NK-92 (cell line): Measurements from ENCODE around the gene WDR4.
"Not testable (repeated sequence)": the region's sequence is repeated elsewhere in the genome, so short reads cannot be mapped to it uniquely, and the experiment has no call there.

Experiments used
- DNase-seq: peaks from one replicate; lab custom pipeline; 2025; ENCODE audit not compliant: unreplicated experiment; lab: John Stamatoyannopoulos, UW

The WDR4 gene

DNA sequence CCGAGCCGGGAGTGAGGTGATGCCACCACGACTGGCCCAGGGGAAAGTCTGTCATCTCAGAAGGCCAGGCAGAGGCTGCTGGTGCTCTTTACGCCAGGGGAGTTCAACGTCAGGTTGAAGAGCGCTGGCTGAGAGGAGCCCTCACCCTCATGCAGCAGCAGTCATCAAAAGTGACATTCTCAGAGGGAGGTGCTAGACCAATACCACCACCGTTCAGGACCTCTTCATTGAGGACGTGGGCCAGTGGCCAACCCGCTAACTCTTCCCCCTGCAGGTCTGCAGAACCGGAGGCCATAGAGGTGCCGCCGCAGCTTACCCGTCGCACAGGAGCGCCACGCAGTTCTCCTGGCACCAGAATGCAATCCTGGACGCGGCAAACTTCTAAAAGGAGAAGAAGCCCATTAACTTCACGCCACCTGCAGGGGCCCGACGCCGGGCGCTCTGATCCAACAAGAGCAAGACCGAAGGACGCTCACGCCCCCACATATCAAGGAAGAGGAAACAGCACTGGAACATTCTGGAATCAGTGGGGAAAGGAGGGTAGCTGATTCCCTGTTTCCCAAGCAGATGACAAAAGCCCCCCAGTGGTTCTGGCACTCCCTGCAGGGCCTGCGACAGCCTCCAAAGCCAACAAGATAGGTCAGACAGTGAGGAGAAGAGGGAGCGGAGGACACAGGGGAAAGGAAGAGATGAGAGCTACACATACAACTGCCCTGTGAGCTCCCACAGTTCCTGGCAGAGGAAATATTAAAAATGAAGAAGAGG, 24.9 kb downstream of the WDR4 start:
- DNase-seq: no peak

DNA sequence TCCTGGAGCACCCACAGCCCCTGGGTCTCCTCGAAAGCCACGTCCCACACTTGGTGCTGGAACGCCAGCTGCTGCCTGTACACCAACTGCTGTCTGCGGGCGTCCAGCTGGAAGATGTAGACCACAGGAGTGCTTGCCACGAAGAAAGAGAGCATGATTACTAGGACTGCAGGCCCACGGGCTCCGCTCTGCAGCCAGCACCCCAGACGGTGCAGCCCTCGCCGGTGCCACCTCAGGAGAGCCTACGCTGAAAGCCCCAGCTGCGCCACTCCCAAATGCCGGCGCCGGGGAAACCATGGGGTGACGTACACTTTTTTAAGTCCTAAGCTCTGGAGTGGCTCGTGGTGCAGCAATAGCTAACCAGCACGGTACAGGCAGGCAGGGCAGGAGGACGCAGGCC, 25.7 kb downstream of the WDR4 start:
- no peak for DNase-seq

DNA sequence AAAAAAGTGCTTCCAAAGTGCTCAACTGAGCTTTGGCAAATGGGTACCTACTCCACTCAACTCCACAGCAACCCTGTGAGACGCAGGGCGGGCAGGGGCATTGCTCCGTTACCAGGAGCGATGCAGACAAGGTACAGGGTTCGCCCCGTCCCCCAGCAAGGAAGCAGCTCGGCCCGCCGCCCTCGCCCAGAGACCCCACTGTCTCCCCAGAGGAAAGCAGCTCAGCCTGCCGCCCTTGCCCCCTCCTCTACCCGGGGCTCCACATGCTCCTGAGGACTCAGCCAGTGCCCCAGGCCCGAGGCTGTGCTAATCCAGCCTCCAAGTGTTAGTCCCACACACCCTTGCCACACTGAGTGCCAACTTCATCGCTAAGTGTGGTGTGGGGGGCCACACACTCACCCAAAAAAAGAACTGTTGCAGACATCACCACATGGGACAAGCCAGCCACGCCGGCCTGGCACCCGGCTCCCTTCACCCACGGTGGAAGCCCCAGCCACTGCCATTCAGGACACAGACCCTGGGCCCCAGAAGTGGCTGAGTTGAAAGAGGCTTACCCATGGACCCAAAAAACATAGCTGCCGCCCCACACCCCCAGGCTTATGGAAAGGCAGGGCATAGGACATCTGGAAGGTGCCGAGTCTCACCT, 26.3 kb downstream of the WDR4 start:
- no peak for DNase-seq

DNA sequence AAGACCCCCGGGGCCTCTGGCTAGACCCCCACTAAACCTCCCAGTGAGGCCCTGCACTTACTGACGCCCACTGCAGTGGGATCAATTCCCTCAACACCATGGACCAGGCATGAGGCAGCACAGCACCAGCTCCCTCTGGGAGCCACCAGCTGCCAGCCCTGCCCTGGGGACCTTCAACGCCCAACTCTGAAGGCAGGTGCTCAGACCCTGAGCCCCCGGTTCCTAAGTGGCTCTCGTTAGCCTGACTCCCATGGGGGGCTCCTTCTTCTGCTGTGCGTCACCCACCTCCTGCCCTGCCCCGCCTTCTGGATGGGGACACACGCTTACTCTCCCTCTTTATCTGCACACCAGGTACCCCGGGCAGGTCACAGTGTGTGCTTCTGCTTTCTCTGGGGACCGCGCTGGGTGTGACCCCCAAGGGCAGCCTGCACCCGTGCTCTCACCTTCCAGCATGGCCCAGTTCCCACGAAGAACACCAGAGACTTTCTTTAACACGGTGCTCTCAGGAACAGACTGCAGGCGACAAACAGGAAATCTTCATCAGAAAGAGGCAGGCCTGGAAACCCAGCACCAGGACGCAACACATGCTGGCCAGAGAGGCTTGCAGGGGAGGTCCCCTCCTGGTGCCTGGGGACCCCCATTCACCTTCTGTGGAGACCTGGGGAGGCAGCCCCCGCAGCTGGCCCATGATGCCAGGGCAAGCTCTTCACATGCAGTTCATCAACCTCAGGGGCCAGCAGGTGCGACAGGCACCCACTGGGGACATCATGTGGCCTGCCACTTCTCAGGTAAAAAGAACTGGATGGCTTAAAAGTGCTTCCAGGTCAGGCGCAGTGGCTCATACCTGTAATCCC, 27.3 kb downstream of the WDR4 start:
- DNase-seq: no peak

DNA sequence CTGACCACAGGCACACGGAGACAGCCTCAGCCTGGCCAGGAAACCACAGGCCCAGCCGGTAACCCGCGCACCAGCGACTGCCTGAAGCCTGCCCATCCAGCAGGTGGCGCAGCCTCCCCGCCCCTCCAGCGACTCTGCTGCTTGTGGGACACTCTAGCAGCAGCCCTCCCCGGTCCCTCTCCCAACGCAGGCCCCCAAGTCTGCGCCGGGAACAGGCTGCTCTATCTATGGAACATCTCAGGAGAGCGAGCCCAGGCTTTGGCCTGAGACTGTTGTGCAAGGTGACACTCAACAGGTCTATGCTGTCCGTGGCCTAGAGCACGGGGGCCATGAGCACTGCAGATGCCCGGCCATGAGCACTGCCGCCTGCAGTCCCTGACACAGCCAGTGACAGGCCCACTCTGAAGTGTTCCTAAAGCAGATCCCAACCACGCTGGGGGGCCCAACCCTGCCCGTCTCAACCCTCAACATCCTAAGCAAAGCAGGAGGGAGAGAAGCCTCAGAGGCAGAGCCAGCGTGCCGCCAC, 28.4 kb downstream of the WDR4 start:
- no peak for DNase-seq

DNA sequence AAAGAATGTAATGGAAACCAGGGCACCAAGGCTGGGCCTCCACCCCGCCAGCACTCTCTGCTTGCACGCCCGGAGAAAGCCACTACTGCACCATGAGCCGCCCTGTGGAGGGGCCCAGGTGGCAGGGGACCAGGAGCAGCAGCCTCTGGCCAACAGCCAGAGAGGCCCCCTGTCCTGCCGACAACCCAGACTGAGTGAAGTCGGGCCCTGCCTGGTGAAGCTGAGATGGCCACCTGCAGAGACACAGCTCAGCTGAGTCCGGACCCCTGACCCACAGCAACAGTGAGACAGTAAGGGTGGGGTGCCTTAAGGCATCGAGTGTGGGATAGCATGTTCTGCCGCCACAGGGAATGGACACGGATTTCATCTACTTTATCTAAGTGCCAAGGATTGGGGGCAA, 28.9 kb downstream of the WDR4 start:
- DNase-seq: no peak

DNA sequence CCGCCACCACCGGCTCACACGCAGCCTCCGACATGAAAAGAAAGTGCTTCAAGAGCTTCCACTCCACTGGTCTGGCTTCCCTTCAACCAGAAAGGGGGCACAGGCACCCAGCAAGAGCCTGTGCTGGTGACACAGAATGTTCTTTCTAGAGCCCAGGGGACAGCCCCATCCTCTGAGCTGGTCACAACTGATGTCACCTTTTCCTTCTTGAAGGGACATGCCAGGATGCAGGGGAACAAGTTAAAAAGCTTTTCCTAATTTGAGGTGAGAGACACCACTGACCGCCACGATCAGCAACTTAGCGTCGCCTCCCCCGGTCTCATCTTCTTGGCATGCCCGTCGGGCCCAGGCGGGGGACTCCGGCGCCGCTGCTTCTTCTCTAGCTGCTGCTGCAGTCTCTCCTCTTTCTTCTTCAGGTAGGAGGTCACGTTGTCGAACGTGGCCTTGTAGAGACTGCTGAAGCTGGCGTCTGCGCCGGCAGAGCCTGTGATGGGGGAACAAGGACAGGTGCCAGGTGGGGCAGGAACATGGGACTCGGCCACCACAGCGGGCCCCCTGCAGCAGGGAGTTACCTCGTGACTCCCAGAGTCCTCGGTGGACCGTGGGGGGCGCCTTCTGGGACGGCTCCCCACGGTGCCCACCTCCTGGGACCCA, 29.5 kb downstream of the WDR4 start:
- DNase-seq: no peak

DNA sequence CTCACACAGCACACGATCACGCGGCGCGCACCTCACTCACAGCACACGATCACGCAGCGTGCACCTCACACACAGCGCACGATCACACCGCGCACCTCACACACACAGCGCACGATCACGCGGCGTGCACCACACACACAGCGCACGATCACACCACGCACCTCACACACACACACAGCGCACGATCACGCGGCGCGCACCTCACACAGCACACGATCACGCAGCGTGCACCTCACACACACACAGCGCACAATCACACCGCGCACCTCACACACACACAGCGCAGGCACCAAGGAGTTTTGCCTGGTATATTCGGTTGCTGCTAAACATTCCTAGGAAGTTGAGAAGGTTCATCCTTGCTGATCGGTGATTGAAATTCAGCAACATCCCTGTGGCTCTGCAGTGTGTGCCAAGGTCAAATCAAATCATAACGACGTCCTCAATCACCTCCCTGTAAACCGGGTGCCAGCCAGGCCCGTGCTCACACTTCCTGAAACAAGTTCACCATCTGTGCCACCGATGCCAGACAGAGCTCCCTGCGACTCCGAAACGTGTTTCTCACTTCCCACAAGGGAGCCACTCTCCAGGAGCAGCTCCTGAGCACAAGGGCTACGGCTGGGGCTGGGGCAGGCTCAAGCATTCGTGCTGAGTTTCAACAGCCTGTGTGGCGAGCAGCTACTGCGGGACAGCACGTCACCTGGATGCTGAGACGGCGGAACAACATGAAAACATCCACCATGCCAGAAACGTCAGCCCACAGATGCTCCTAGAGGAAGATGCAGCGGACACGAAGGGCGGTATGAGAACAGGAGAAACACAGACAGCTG, 30.2 kb downstream of the WDR4 start:
- no peak for DNase-seq

DNA sequence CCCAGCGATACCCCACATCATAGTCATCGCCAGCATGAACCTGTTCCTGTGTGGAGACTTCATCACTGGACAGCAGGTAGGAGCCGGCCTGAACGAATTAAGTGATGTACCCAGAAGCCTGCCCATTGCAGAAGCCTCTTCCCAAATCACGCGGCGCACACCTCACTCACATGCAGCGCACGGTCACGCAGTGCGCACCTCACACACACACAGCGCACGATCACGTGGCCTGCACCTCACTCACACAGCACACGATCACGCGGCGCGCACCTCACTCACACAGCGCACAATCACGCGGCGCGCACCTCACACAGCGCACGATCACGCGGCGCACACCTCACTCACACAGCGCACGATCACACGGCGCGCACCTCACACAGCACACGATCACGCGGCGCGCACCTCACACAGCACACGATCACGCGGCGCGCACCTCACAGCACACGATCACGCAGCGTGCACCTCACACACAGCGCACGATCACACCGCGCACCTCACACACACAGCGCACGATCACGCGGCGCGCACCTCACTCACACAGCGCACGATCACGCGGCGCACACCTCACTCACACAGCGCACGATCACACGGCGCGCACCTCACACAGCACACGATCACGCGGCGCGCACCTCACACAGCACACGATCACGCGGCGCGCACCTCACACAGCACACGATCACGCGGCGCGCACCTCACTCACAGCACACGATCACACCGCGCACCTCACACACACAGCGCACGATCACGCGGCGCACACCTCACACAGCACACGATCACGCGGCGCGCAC, 31.0 kb downstream of the WDR4 start:
- DNase-seq: not testable (repeated sequence)

DNA sequence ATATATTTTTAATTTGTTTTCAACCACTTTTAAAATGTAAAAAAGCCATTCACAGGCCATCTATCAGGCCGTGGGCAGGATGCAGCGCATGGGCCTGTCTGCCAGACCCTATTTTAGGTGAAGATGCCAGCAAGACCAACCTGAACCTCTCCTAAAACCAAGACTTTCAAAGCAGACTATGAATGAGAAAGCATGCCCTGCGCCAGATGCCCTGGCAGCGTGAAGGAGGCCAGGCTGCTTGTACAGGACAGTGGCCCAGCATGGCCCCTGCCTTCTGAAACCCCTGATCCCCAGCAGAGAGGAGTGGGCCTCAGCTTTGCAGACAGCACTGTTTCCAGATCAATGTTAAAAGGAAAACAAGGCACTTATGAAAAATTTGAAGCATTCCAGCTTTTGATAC, 31.6 kb downstream of the WDR4 start:
- DNase-seq: no peak

DNA sequence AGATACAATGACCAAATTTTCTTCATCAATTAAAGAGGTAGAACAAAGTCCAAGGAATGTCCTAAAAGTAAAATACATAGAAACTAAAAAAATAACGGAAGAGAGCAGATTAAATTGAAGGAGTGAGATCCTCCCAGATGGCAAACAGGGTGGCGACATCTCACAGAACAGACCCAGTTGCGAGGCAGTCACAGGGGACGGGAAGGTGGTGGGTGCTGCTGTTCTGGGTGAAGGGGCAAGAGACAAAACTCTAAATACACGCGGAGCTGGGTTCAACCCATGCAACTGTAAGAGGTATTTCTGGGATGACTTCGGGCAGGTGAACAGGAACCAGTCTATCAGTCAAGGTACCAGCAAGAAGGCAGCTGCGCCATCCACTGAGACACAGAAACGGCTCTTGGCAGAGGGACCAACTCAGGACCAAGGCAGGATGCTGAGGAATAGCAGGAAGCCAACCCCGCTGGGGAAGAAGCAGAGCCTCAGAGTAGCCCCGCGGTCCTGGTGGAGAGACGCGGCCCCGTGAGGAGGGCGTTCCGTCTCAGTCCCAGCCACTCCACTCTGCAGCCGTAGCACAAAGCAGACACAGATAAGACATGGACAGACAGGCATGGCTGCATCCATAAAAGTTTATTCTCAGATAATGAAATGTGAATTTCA, 32.2 kb downstream of the WDR4 start:
- DNase-seq: no peak

DNA sequence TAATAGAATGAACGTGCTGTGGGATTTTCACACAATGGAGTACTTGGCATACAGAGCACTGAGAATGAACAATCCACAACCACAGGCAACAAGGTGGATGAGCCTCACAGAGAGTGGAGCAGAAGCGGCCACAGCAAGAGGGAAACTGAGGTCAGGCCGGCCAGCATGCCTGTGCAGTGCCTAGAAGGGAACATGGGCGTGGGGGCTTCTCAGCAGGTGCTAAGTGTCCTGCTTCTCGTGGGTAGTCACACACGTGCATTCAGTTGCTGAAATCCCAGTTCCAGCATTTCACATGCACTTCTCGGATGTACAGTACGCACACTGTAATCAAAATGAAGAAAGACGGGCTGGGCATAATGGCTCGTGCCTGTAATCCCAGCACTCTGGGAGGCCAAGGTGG, 33.1 kb downstream of the WDR4 start:
- no peak for DNase-seq

DNA sequence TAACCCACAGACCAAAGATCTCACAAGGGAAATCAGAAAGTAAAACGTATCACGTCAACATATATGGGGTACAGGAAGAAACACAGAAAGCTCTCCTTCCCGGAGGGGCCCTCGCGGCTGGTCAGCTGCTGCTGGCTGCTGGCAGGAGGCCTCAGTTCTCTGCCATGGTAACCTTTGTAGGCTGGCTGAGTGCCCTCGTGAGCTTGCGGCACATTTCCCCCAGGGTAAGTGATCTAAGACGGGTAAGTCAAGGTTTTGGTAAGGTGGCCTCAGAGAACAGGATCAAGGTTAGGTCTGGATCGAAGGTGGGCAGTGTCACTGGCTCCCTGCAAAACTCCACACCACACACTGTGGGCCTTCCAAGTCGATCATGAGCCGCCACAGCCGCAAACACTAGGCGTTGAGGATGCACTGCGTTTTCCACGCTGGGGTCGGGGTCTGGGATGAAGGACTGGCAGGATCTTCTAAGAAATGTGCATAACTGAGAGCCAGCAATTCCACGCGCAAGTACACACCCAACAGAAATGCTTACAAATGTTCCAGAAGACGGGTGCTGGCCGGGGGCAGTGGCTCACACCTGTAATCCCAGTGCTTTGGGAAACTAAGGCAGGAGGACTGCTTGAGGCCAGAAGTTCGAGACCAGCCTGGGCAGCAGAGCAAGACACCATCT, 33.9 kb downstream of the WDR4 start:
- no peak for DNase-seq

DNA sequence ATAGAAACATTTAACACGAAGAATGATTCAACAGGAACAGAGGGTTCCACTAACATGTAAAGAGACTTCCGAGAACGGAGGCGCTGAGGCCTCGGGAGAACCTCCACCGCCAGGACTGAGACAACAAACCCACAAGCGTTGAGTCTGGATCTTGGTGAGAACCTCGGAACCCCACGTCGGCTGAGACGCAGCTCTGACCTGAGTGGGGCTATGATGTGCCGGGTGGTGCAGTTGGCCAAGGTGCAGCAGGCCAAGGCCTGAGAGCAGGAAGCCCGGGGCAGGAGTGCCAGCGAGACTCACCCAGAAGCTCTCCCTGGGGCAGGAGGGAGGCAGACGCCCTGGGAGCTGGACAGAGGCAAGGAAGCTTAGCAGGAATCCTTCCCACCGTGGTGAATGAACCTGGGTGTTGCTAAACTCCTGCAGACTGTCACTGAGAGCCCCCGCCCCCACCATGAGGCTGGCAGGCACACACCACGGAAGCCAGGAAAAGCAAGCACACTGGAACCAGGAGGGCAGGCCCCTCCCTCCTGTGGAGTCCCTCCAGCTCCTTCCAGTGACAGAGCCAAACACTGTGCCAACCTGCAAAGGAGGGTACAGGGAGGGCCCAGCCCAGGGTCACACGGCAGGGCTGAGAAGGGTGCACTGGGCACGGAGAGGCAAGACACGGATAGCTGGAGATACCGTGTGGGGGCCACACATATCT, 34.8 kb downstream of the WDR4 start:
- DNase-seq: no peak

DNA sequence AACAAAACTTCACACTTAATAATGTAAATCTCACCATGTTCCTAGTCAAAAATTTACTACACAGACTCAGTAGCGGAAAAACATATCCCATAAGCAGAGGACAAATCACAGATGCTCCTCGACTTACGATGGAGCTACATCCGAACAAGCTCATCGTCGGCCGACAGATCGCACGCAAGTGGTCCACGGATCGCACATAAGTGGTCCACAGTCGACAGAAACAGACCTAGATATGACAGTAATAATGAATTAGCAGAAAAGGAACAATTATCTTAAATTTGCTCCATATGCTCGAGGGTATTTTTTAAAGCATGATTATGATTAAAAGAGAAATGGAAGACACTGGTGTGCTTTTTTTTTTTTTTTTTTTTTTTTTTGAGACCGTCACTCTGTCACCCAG, 36.3 kb downstream of the WDR4 start:
- DNase-seq: no peak

DNA sequence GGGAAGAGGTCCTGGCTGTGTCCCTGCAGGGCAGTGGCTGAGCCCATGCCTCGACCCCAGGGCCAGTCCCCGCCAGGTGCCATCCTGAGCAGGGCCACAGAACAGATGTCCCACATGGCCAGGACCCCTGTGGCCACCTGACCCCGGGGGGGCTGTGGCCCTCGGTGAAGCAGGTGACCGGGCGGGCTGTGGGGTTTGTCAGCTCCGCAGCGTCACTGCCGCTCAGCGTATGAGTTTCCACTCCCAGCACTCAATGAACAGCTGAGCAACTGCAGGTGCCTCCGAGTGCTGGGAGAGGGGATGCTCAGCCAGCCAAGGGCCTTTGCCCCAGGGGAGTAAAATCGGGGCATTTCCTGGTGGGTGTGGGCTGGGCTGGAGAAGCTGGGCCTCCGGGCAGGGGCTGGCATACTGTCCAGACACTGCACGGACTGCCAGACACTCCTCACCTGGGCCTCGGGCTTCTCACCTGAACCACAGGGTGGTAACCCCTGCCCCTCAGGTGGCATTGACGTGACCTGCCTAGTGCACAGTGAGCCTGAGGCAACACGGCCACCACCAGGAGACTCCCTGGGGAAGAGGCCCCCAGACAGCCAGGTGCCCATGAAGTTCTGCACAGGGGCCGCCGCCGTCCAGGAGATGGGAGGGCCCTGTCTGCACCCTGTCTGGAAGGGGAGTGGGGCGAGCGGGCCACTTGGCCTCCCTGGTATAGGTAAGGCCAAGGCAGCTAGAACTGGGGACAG, 37.3 kb downstream of the WDR4 start:
- DNase-seq: not testable (repeated sequence)
